ENCODE data around the gene SUFU.

Gene SUFU

GRCh38 chr10:102504976-102505300, 1.2 kb downstream of the SUFU start:
- no peak for TF ChIP-seq CTCF (IDR thresholded peaks at IDR 0.05; ENCODE audit: low read depth, low read length, missing control alignments)
- no peak for DNase-seq (ENCODE audit: low read depth)
- H3K4me3 ChIP-seq (ENCODE audit: low read depth, low read length), result peak overlapping the region; percentile 84

- no peak for DNase-seq (ENCODE audit: low read depth)
- no peak overlapping the region for H3K4me3 ChIP-seq (ENCODE audit: low read depth, low read length)
- TF ChIP-seq CTCF (IDR thresholded peaks at IDR 0.05; ENCODE audit: low read depth, low read length, missing control alignments), result no peak
These were observed 1.8 kb downstream of the SUFU start for GRCh38 chr10:102505462-102506115.

- TF ChIP-seq CTCF (IDR thresholded peaks at IDR 0.05; ENCODE audit: low read depth, low read length, missing control alignments), result no peak
- no peak for DNase-seq (ENCODE audit: low read depth)
- H3K4me3 ChIP-seq (ENCODE audit: low read depth, low read length), result no peak overlapping the region
These were observed 3.7 kb downstream of the SUFU start for GRCh38 chr10:102507521-102507920.

GRCh38 chr10:102508506-102508905, 4.7 kb downstream of the SUFU start:
- DNase-seq (ENCODE audit: low read depth), result no peak
- TF ChIP-seq CTCF (IDR thresholded peaks at IDR 0.05; ENCODE audit: low read depth, low read length, missing control alignments), result no peak
- H3K4me3 ChIP-seq (ENCODE audit: low read depth, low read length), result no peak overlapping the region

GRCh38 chr10:102509387-102509786, 5.6 kb downstream of the SUFU start:
- no peak for TF ChIP-seq CTCF (IDR thresholded peaks at IDR 0.05; ENCODE audit: low read depth, low read length, missing control alignments)
- no peak overlapping the region for H3K4me3 ChIP-seq (ENCODE audit: low read depth, low read length)
- DNase-seq (ENCODE audit: low read depth), result no peak

- TF ChIP-seq CTCF (IDR thresholded peaks at IDR 0.05; ENCODE audit: low read depth, low read length, missing control alignments), result no peak
These were observed 8.0 kb downstream of the SUFU start for GRCh38 chr10:102511583-102512274.

More at GRCh38 chr10:102511583-102512274, 8.0 kb downstream of the SUFU start:
- DNase-seq (ENCODE audit: low read depth), result peak; percentile 44
- no peak overlapping the region for H3K4me3 ChIP-seq (ENCODE audit: low read depth, low read length)

Measured in GM12864 (cell line).